ENCODE results near the gene RBCK1. TPM values are rescaled to one million over a fixed set of nuclear protein-coding genes. Genes with fewer than 3 reads are reported as not detected.
"Not testable (repeated sequence)": the region's sequence is repeated elsewhere in the genome, so short reads cannot be mapped to it uniquely, and the experiment has no call there.

The RBCK1 gene
- total RNA-seq, 1 donor from 2014 or later = 44.8 TPM

DNA sequence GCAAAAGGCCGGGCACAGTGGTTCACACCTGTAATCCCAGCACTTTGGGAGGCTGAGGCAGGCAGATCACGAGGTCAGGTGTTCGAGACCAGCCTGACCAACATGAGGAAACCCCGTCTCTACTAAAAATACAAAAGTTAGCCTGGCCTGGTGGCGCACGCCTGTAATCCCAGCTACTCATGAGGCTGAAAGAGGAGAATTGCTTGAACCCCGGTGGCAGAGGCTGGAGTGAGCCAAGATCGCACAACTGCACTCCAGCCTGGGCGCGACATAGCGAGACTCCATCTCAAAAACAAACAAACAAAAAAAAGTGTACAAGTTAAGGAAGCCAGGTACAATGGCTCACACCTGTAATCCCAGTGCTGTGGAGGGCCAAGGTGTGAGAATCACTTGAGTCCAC, 43.9 kb downstream of the RBCK1 start:
- DNase-seq; intact Hi-C loops (cut with micrococcal nuclease); ATAC-seq: not testable (repeated sequence)

DNA sequence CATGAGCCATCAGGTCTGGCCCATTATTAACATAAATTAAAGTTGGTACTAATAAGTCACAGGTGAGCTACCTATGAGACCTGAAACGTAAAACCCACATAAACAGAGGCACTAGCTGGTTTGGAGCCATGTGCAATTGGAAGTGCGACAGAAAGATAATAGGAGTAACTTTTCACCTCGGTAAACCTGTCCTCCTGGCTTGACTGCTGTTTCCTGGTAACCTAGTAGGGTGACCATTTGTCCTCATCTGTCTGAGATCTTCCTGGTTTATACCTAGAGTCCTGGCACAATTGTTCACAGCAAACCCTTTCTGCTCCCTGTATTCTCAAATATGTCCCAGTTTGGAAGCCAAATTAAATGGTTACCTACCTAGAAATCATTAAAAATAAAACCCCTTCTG, 46.9 kb downstream of the RBCK1 start:
- intact Hi-C loops (cut with micrococcal nuclease) = no loop called here
- ATAC-seq (no peak), DNase-seq (no peak)

DNA sequence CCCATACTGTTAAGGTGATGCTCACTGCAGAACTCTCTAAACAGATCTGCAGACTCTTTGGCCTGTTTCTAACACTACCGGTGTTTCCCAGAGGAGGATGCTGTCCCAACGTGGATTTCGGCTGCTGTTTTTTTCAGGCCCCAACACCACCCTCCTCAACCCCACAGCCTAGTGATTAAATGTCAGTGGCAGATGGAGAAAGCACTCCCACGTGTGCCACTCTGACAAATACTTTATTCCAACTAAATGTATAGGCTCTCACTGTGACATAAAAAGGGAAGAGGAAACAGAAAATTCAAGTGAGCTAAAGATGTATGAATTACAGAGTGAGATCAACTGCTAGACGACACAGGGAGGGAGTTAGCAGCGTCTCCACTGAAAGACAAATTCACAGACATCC, 50.7 kb downstream of the RBCK1 start:
- ATAC-seq (no peak), DNase-seq (no peak)
- intact Hi-C loops (cut with micrococcal nuclease) = no loop called here

GRCh38 chr20:460180-460579, 52.1 kb downstream of the RBCK1 start:
- DNase-seq (no peak), ATAC-seq (no peak)
- intact Hi-C loops (cut with micrococcal nuclease) = no loop called here

- ATAC-seq (no peak), DNase-seq (no peak)
- intact Hi-C loops (cut with micrococcal nuclease) = no loop called here
These were observed 52.6 kb downstream of the RBCK1 start for GRCh38 chr20:460707-461106.

GRCh38 chr20:461254-462198, 53.4 kb downstream of the RBCK1 start:
- DNase-seq (peak; percentile 74), ATAC-seq (peak; percentile 64)
- intact Hi-C loops (cut with micrococcal nuclease) = no loop called here

- DNase-seq = peak; percentile 92
These were observed 54.3 kb downstream of the RBCK1 start, which contains the start of gene TBC1D20 for GRCh38 chr20:462199-462991. Gene TBC1D20, minus strand, starts transcription at chr20:462533. Its CDS starts 128 bp downstream, at chr20:462405.

DNA sequence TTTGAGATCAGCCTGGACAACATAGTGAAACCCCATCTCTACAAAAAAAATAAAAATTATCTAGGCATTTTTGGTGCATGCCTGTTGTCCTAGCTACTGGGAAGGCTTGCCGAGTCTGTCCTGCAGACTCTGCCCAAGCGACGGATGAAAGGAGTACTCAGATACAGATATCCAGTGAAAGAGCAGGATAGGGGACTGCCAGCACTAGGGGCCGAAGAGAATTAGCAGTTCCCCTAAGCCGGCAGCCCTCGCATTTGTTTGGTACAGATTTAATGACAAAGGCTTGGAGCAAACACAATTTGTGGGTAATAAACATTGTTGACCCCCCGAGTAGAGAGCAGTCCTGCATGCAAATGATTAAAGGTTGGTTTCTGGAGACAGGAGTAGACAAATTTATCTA, 59.7 kb downstream of the RBCK1 start:
- ATAC-seq = no peak
- intact Hi-C loops (cut with micrococcal nuclease) = no loop called here

More at GRCh38 chr20:462199-462991, 54.3 kb downstream of the RBCK1 start, which contains the start of gene TBC1D20:
- intact Hi-C loops (cut with micrococcal nuclease) = no loop called here
- ATAC-seq = peak; percentile 97

GRCh38 chr20:469746-470490, 61.8 kb downstream of the RBCK1 start:
- intact Hi-C loops (cut with micrococcal nuclease) = no loop called here
- DNase-seq (no peak), ATAC-seq (no peak)

More for the DNA sequence above, 59.7 kb downstream of the RBCK1 start:
- DNase-seq = no peak

- intact Hi-C loops (cut with micrococcal nuclease) = no loop called here
- DNase-seq (no peak), ATAC-seq (no peak)
These were observed 64.2 kb downstream of the RBCK1 start for GRCh38 chr20:472137-472846.

DNA sequence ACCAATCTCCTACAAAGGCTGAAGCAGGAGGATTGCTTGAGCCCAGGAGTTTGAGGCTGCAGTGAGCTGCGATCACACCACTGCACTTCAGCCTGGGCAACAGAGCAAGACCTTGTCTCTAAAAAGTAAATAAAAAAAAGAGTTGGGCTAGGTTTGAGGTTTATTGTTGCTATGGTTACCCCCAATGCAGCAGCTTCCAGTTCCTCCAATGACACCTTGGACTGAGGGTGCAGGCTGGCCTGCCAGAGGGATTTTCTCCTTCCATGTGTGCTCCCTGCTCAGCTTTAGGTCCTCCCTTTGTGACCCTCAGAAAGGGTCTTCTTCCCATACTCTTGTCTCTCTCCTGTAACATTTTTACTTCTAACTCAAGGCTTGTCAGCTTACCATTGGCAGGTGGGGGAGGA, 64.8 kb downstream of the RBCK1 start:
- no peak for DNase-seq

GRCh38 chr20:474581-474980, 66.5 kb downstream of the RBCK1 start:
- intact Hi-C loops (cut with micrococcal nuclease) = no loop called here
- no peak for DNase-seq
- ATAC-seq = no peak

More for the DNA sequence above, 64.8 kb downstream of the RBCK1 start:
- no peak for ATAC-seq
- intact Hi-C loops (cut with micrococcal nuclease) = no loop called here

GRCh38 chr20:475463-476357, 67.6 kb downstream of the RBCK1 start:
- intact Hi-C loops (cut with micrococcal nuclease) = loop anchor here (5.0 kb wide), 1 partner anchor 123 kb away; no protein-coding TSS in a partner anchor
- ATAC-seq (peak; percentile 12), DNase-seq (no peak)

GRCh38 chr20:476561-477249, 68.6 kb downstream of the RBCK1 start:
- DNase-seq, ATAC-seq: not testable (repeated sequence)
- intact Hi-C loops (cut with micrococcal nuclease) = loop anchor here (5.0 kb wide), 1 partner anchor 124 kb away; no protein-coding TSS in a partner anchor

GRCh38 chr20:478010-478948, 70.2 kb downstream of the RBCK1 start:
- peak; percentile 59 for ATAC-seq
- intact Hi-C loops (cut with micrococcal nuclease) = loop anchor here (5.0 kb wide), 1 partner anchor 126 kb away; no protein-coding TSS in a partner anchor

More at GRCh38 chr20:478010-478948, 70.2 kb downstream of the RBCK1 start:
- no peak for DNase-seq

All from left ventricle myocardium superior (tissue), 1 donor.